ENCODE results near the gene CHPT1. TPM values are rescaled to one million over a fixed set of nuclear protein-coding genes. Genes with fewer than 3 reads are reported as not detected.
"Not testable (repeated sequence)": the region's sequence is repeated elsewhere in the genome, so short reads cannot be mapped to it uniquely, and the experiment has no call there.

CHPT1 gene
- total RNA-seq, 1 donor = 24.6 TPM

DNA sequence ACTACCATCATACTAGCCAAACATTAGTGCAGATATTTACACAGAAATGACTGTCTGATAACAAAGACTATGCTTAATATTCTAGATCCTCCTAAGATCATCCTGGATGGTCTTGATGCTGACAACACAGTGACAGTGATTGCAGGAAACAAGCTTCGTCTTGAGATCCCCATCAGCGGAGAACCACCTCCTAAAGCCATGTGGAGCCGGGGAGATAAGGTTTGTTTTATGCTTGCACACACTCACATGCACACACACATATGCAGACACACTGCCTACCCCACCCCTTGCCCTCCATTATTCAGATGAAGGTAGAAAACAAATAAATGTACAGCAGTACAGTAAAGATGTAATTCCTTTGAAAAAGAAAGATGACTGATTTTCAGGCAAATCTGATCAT is 44.4 kb upstream of the CHPT1 start:
- Histone ChIP-seq H3K79me2 (ENCODE audit: insufficient read depth, low read length) (no peaks in the 10 kb centered on the region), H4K20me1 (ENCODE audit: insufficient read depth, low read length) (no peaks in the 10 kb centered on the region), H3K27me3 (ENCODE audit: insufficient read depth, low read length) (no peaks in the 10 kb centered on the region), H3K4me3 (ENCODE audit: insufficient read depth, low read length) (no peak overlapping the region), H3K4me1 (ENCODE audit: insufficient read depth, low read length) (no peaks in the 10 kb centered on the region), H3K27ac (ENCODE audit: low read depth, low read length) (no peak overlapping the region), H2AFZ (ENCODE audit: low read length) (no peak overlapping the region), H3K36me3 (ENCODE audit: insufficient read depth, low read length) (no peaks in the 10 kb centered on the region), H3K4me2 (ENCODE audit: insufficient read depth, low read length) (no peak overlapping the region), H3K9me3 (ENCODE audit: low read depth, low read length) (no peaks in the 10 kb centered on the region)
- TF ChIP-seq, protein P1, sequence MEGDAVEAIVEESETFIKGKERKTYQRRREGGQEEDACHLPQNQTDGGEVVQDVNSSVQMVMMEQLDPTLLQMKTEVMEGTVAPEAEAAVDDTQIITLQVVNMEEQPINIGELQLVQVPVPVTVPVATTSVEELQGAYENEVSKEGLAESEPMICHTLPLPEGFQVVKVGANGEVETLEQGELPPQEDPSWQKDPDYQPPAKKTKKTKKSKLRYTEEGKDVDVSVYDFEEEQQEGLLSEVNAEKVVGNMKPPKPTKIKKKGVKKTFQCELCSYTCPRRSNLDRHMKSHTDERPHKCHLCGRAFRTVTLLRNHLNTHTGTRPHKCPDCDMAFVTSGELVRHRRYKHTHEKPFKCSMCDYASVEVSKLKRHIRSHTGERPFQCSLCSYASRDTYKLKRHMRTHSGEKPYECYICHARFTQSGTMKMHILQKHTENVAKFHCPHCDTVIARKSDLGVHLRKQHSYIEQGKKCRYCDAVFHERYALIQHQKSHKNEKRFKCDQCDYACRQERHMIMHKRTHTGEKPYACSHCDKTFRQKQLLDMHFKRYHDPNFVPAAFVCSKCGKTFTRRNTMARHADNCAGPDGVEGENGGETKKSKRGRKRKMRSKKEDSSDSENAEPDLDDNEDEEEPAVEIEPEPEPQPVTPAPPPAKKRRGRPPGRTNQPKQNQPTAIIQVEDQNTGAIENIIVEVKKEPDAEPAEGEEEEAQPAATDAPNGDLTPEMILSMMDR (IDR thresholded peaks at IDR 0.05; ENCODE audit: extremely low read depth, low read depth, low read length) = no peak
- no peak for DNase-seq (ENCODE audit: insufficient read length, low spot score, missing footprints)

- DNase-seq (ENCODE audit: insufficient read length, low spot score, missing footprints) = no peak
- TF ChIP-seq, protein P1 (IDR thresholded peaks at IDR 0.05; ENCODE audit: extremely low read depth, low read depth, low read length) = no peak
- H4K20me1 ChIP-seq (ENCODE audit: insufficient read depth, low read length) = no peaks in the 10 kb centered on the region
- H3K36me3 ChIP-seq (ENCODE audit: insufficient read depth, low read length) = no peaks in the 10 kb centered on the region
- no peaks in the 10 kb centered on the region for H3K27me3 ChIP-seq (ENCODE audit: insufficient read depth, low read length)
- no peak overlapping the region for H3K4me2 ChIP-seq (ENCODE audit: insufficient read depth, low read length)
- H3K4me3 ChIP-seq (ENCODE audit: insufficient read depth, low read length) = no peak overlapping the region
- H2AFZ ChIP-seq (ENCODE audit: low read length) = no peak overlapping the region
- H3K4me1 ChIP-seq (ENCODE audit: insufficient read depth, low read length) = no peaks in the 10 kb centered on the region
- H3K27ac ChIP-seq (ENCODE audit: low read depth, low read length) = no peak overlapping the region
- H3K9me3 ChIP-seq (ENCODE audit: low read depth, low read length) = no peaks in the 10 kb centered on the region
- no peaks in the 10 kb centered on the region for H3K79me2 ChIP-seq (ENCODE audit: insufficient read depth, low read length)
Measured at GRCh38 chr12:101653503-101653902, 43.9 kb upstream of the CHPT1 start.

- H3K27me3 ChIP-seq (ENCODE audit: insufficient read depth, low read length) = no peaks in the 10 kb centered on the region
- H3K4me1 ChIP-seq (ENCODE audit: insufficient read depth, low read length) = no peaks in the 10 kb centered on the region
- no peaks in the 10 kb centered on the region for H4K20me1 ChIP-seq (ENCODE audit: insufficient read depth, low read length)
- no peak overlapping the region for H3K27ac ChIP-seq (ENCODE audit: low read depth, low read length)
- DNase-seq (ENCODE audit: insufficient read length, low spot score, missing footprints) = no peak
- TF ChIP-seq, protein P1 (IDR thresholded peaks at IDR 0.05; ENCODE audit: extremely low read depth, low read depth, low read length) = no peak
- no peak overlapping the region for H2AFZ ChIP-seq (ENCODE audit: low read length)
- no peaks in the 10 kb centered on the region for H3K9me3 ChIP-seq (ENCODE audit: low read depth, low read length)
- no peaks in the 10 kb centered on the region for H3K36me3 ChIP-seq (ENCODE audit: insufficient read depth, low read length)
- no peak overlapping the region for H3K4me3 ChIP-seq (ENCODE audit: insufficient read depth, low read length)
- no peaks in the 10 kb centered on the region for H3K79me2 ChIP-seq (ENCODE audit: insufficient read depth, low read length)
- no peak overlapping the region for H3K4me2 ChIP-seq (ENCODE audit: insufficient read depth, low read length)
Measured at GRCh38 chr12:101654442-101654841, 43.0 kb upstream of the CHPT1 start.

- no peak overlapping the region for H2AFZ ChIP-seq (ENCODE audit: low read length)
- H4K20me1 ChIP-seq (ENCODE audit: insufficient read depth, low read length) = no peaks in the 10 kb centered on the region
- H3K9me3 ChIP-seq (ENCODE audit: low read depth, low read length) = no peaks in the 10 kb centered on the region
- TF ChIP-seq, protein P1 (IDR thresholded peaks at IDR 0.05; ENCODE audit: extremely low read depth, low read depth, low read length) = no peak
- H3K4me2 ChIP-seq (ENCODE audit: insufficient read depth, low read length) = no peak overlapping the region
- H3K36me3 ChIP-seq (ENCODE audit: insufficient read depth, low read length) = no peaks in the 10 kb centered on the region
- no peak for DNase-seq (ENCODE audit: insufficient read length, low spot score, missing footprints)
- no peaks in the 10 kb centered on the region for H3K79me2 ChIP-seq (ENCODE audit: insufficient read depth, low read length)
- no peak overlapping the region for H3K27ac ChIP-seq (ENCODE audit: low read depth, low read length)
- no peaks in the 10 kb centered on the region for H3K4me1 ChIP-seq (ENCODE audit: insufficient read depth, low read length)
- H3K27me3 ChIP-seq (ENCODE audit: insufficient read depth, low read length) = no peaks in the 10 kb centered on the region
- H3K4me3 ChIP-seq (ENCODE audit: insufficient read depth, low read length) = no peak overlapping the region
Measured at GRCh38 chr12:101655393-101655792, 42.0 kb upstream of the CHPT1 start.

DNA sequence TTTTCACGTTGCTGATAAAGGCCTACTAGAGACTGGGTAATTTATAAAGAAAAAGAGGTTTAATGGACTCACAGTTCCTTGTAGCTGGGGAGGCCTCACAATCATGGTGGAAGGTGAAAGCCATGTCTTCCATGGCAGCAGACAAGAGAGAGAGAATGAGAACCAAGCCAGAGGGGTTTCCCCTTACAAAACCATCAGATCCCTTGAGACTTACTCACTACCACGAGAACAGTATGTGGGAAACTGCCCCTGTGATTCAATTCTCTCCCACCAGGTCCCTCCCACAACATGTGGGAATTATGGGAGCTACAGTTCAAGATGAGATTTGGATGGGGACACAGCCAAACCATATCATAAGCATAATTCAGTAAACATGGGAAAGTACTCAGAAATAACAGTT is 36.8 kb upstream of the CHPT1 start:
- H2AFZ ChIP-seq (ENCODE audit: low read length); H3K4me2 ChIP-seq (ENCODE audit: insufficient read depth, low read length); H3K79me2 ChIP-seq (ENCODE audit: insufficient read depth, low read length); H3K36me3 ChIP-seq (ENCODE audit: insufficient read depth, low read length); H3K9me3 ChIP-seq (ENCODE audit: low read depth, low read length); H4K20me1 ChIP-seq (ENCODE audit: insufficient read depth, low read length); H3K27ac ChIP-seq (ENCODE audit: low read depth, low read length); H3K27me3 ChIP-seq (ENCODE audit: insufficient read depth, low read length); H3K4me1 ChIP-seq (ENCODE audit: insufficient read depth, low read length); H3K4me3 ChIP-seq (ENCODE audit: insufficient read depth, low read length); DNase-seq (ENCODE audit: insufficient read length, low spot score, missing footprints): not testable (repeated sequence)

Data from osteoblast (primary cell).